Measurements from ENCODE around the gene ASPG. TPM values are rescaled to one million over a fixed set of nuclear protein-coding genes. Genes with fewer than 3 reads are reported as not detected.

The ASPG gene
- total and polyA plus RNA-seq, 2 experiments from 2014 or later: 5.9 to 20.3 TPM

- H3K27ac ChIP-seq: no peak overlapping the region
- no peak overlapping the region for H2AFZ ChIP-seq
- no peaks in the 10 kb centered on the region for H4K20me1 ChIP-seq (ENCODE audit: insufficient read depth, poor library complexity, severe bottlenecking)
- H3K9me2 ChIP-seq (replicated peaks; ENCODE audit: insufficient read depth): no peaks in the 10 kb centered on the region
- DNase-seq (ENCODE audit: low spot score): no peak
- H3K4me1 ChIP-seq (ENCODE audit: insufficient read depth): no peaks in the 10 kb centered on the region
- WGBS (ENCODE audit: low lambda C conversion rate, missing lambda C conversion rate): 92% methylated on average over 3 of the region's 3 CpGs
- H3K27me3 ChIP-seq: no peaks in the 10 kb centered on the region
- H3K36me3 ChIP-seq (replicated peaks; ENCODE audit: insufficient read depth, low read depth): no peaks in the 10 kb centered on the region
- no peaks in the 10 kb centered on the region for H3K9me3 ChIP-seq (ENCODE audit: low read depth)
- no peak overlapping the region for H3K4me2 ChIP-seq
- H3K79me2 ChIP-seq: no peaks in the 10 kb centered on the region
- no peak overlapping the region for H3K4me3 ChIP-seq
- TF ChIP-seq EZH2phosphoT487 (IDR thresholded peaks at IDR 0.05; ENCODE audit: low read depth, severe bottlenecking, unreplicated experiment) (no peak), EZH2 (IDR thresholded peaks at IDR 0.05; ENCODE audit: borderline replicate concordance) (no peak), CTCF (IDR thresholded peaks at IDR 0.05; ENCODE audit: poor library complexity) (no peak)
Measured at GRCh38 chr14:104037903-104038302, 47.6 kb upstream of the ASPG start.

DNA sequence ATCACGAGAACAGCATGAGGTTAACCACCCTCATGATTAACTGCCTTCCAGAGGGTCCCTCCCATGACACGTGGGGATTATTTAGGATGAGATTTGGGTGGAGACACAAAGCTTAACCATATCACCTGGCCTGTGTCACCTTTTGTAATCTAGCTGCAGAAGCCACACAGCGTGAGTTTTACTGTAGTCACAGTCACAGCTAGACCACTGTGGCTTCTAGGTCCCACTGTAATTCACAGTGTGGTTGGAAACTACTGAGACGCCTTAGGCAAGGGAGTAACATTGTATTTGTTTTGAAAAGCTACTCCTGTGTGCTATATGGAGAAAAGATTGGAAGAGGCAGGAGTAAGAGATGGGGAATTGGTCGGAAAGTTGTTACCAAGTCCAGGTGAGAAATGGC, 46.3 kb upstream of the ASPG start:
- no peaks in the 10 kb centered on the region for H3K9me2 ChIP-seq (replicated peaks; ENCODE audit: insufficient read depth)
- TF ChIP-seq EZH2 (IDR thresholded peaks at IDR 0.05; ENCODE audit: borderline replicate concordance): no peak
- no peak for TF ChIP-seq EZH2phosphoT487 (IDR thresholded peaks at IDR 0.05; ENCODE audit: low read depth, severe bottlenecking, unreplicated experiment)
- no peak for TF ChIP-seq CTCF (IDR thresholded peaks at IDR 0.05; ENCODE audit: poor library complexity)
- H3K4me2 ChIP-seq: no peak overlapping the region
- H3K27me3 ChIP-seq: no peaks in the 10 kb centered on the region
- H3K9me3 ChIP-seq (ENCODE audit: low read depth): no peaks in the 10 kb centered on the region
- no peaks in the 10 kb centered on the region for H3K79me2 ChIP-seq
- 77% methylated on average over 5 of the region's 5 CpGs for WGBS (ENCODE audit: low lambda C conversion rate, missing lambda C conversion rate)
- no peak for DNase-seq (ENCODE audit: low spot score)
- no peak overlapping the region for H2AFZ ChIP-seq
- no peaks in the 10 kb centered on the region for H4K20me1 ChIP-seq (ENCODE audit: insufficient read depth, poor library complexity, severe bottlenecking)
- H3K4me1 ChIP-seq (ENCODE audit: insufficient read depth): no peaks in the 10 kb centered on the region
- H3K36me3 ChIP-seq (replicated peaks; ENCODE audit: insufficient read depth, low read depth): no peaks in the 10 kb centered on the region
- H3K4me3 ChIP-seq: no peak overlapping the region
- no peak overlapping the region for H3K27ac ChIP-seq

- no peak for DNase-seq (ENCODE audit: low spot score)
- H3K27me3 ChIP-seq: no peaks in the 10 kb centered on the region
- H4K20me1 ChIP-seq (ENCODE audit: insufficient read depth, poor library complexity, severe bottlenecking): no peaks in the 10 kb centered on the region
- no peaks in the 10 kb centered on the region for H3K79me2 ChIP-seq
- H3K4me3 ChIP-seq: no peak overlapping the region
- no peaks in the 10 kb centered on the region for H3K4me1 ChIP-seq (ENCODE audit: insufficient read depth)
- no peak overlapping the region for H2AFZ ChIP-seq
- 73% methylated on average over 5 of the region's 5 CpGs for WGBS (ENCODE audit: low lambda C conversion rate, missing lambda C conversion rate)
- H3K4me2 ChIP-seq: no peak overlapping the region
- no peaks in the 10 kb centered on the region for H3K9me2 ChIP-seq (replicated peaks; ENCODE audit: insufficient read depth)
- H3K9me3 ChIP-seq (ENCODE audit: low read depth): no peaks in the 10 kb centered on the region
- TF ChIP-seq EZH2 (IDR thresholded peaks at IDR 0.05; ENCODE audit: borderline replicate concordance) (no peak), CTCF (IDR thresholded peaks at IDR 0.05; ENCODE audit: poor library complexity) (no peak), EZH2phosphoT487 (IDR thresholded peaks at IDR 0.05; ENCODE audit: low read depth, severe bottlenecking, unreplicated experiment) (no peak)
- H3K27ac ChIP-seq: no peak overlapping the region
- H3K36me3 ChIP-seq (replicated peaks; ENCODE audit: insufficient read depth, low read depth): no peaks in the 10 kb centered on the region
Measured at GRCh38 chr14:104040539-104040938, 45.0 kb upstream of the ASPG start.

Data from hepatocyte (in vitro differentiated cells).